IPS DF 6.9 (cell line): ENCODE data around the gene GLTPD2.

ENCODE experiments used
- DNase-seq: peaks from one replicate; pipeline ENCODE4 v3.0.0-alpha.2; 2013; ENCODE audit warnings: low read depth, low spot score
- H3K27ac ChIP-seq: one replicate; pipeline ENCODE4 v1.5.1; 2013; ENCODE audit warnings: low read length, control low read depth
- H3K27me3 ChIP-seq: 2 replicates; pipeline ENCODE4 v1.6.1; 2013; ENCODE audit warnings: mild to moderate bottlenecking, low read length; ENCODE audit not compliant: control insufficient read depth, insufficient read depth
- H3K36me3 ChIP-seq: 2 replicates; pipeline ENCODE4 v1.6.1; 2013; ENCODE audit warnings: low read length; ENCODE audit not compliant: control insufficient read depth, insufficient read depth
- H3K4me1 ChIP-seq: 2 replicates; pipeline ENCODE4 v1.6.1; 2013; ENCODE audit warnings: low read length; ENCODE audit not compliant: control insufficient read depth, insufficient read depth
- H3K4me3 ChIP-seq: 2 replicates; pipeline ENCODE4 v1.5.1; 2013; ENCODE audit warnings: mild to moderate bottlenecking, low read length
- H3K9me3 ChIP-seq: 2 replicates; pipeline ENCODE4 v1.6.1; 2013; ENCODE audit warnings: low read length, inconsistent platforms; ENCODE audit not compliant: control insufficient read depth, insufficient read depth
- WGBS: extraction: QIAGEN DNeasy Blood & Tissue Kit; methylation state at CpG from one replicate; pipeline ENCODE4 v1.1.7; 2013; ENCODE audit warnings: mixed read lengths, missing lambda C conversion rate; ENCODE audit not compliant: insufficient read length, insufficient coverage; 5-methylcytosine and 5-hydroxymethylcytosine counted together

Gene GLTPD2

GRCh38 chr17:4744999-4745969, 43.5 kb upstream of the GLTPD2 start:
- peak; percentile 67 for DNase-seq
- Histone ChIP-seq H3K27ac (no peak overlapping the region), H3K27me3 (peaks cover 10% of the 10 kb centered on the region), H3K4me3 (peak overlapping the region; percentile 51; the same call in 1 of the 2 replicates), H3K9me3 (no peaks in the 10 kb centered on the region), H3K4me1 (no peaks in the 10 kb centered on the region), H3K36me3 (no peaks in the 10 kb centered on the region)
- WGBS = no CpG with 5 or more reads among the region's 51 CpGs

- DNase-seq = no peak
- Histone ChIP-seq H3K4me1 (no peaks in the 10 kb centered on the region), H3K36me3 (no peaks in the 10 kb centered on the region), H3K27ac (no peak overlapping the region), H3K9me3 (no peaks in the 10 kb centered on the region), H3K4me3 (no peak overlapping the region), H3K27me3 (no peaks in the 10 kb centered on the region)
- no CpG with 5 or more reads among the region's 5 CpGs for WGBS
These were observed 40.9 kb upstream of the GLTPD2 start for GRCh38 chr17:4747847-4748246.

- no peak for DNase-seq
- Histone ChIP-seq H3K27me3 (no peaks in the 10 kb centered on the region), H3K4me3 (no peak overlapping the region), H3K4me1 (no peaks in the 10 kb centered on the region), H3K9me3 (no peaks in the 10 kb centered on the region), H3K27ac (no peak overlapping the region), H3K36me3 (no peaks in the 10 kb centered on the region)
- no CpG with 5 or more reads among the region's 4 CpGs for WGBS
These were observed 40.1 kb upstream of the GLTPD2 start for GRCh38 chr17:4748686-4749085.

GRCh38 chr17:4750606-4751005, 38.2 kb upstream of the GLTPD2 start:
- no peak for DNase-seq
- no peak overlapping the region for H3K27ac ChIP-seq
- WGBS = no CpG with 5 or more reads among the region's 3 CpGs

GRCh38 chr17:4751932-4752331, 36.8 kb upstream of the GLTPD2 start:
- no CpG with 5 or more reads among the region's 5 CpGs for WGBS
- DNase-seq = no peak
- H3K4me3 ChIP-seq = no peak overlapping the region
- H3K36me3 ChIP-seq = no peaks in the 10 kb centered on the region
- H3K27ac ChIP-seq = no peak overlapping the region
- H3K4me1 ChIP-seq = no peaks in the 10 kb centered on the region
- H3K27me3 ChIP-seq = no peaks in the 10 kb centered on the region
- no peaks in the 10 kb centered on the region for H3K9me3 ChIP-seq

More at GRCh38 chr17:4750606-4751005, 38.2 kb upstream of the GLTPD2 start:
- no peaks in the 10 kb centered on the region for H3K27me3 ChIP-seq
- H3K4me3 ChIP-seq = no peak overlapping the region
- H3K4me1 ChIP-seq = no peaks in the 10 kb centered on the region
- H3K36me3 ChIP-seq = no peaks in the 10 kb centered on the region
- H3K9me3 ChIP-seq = no peaks in the 10 kb centered on the region

GRCh38 chr17:4753392-4753791, 35.4 kb upstream of the GLTPD2 start:
- no CpG with 5 or more reads among the region's 1 CpG for WGBS

GRCh38 chr17:4759776-4760236, 29.0 kb upstream of the GLTPD2 start:
- H3K27ac ChIP-seq = no peak overlapping the region
- no peaks in the 10 kb centered on the region for H3K36me3 ChIP-seq
- no peak for DNase-seq
- H3K27me3 ChIP-seq = no peaks in the 10 kb centered on the region
- no CpG with 5 or more reads among the region's 10 CpGs for WGBS
- no peaks in the 10 kb centered on the region for H3K9me3 ChIP-seq
- H3K4me3 ChIP-seq = no peak overlapping the region
- no peaks in the 10 kb centered on the region for H3K4me1 ChIP-seq

More at GRCh38 chr17:4753392-4753791, 35.4 kb upstream of the GLTPD2 start:
- Histone ChIP-seq H3K9me3 (no peaks in the 10 kb centered on the region), H3K27ac (no peak overlapping the region), H3K36me3 (no peaks in the 10 kb centered on the region), H3K4me3 (no peak overlapping the region), H3K27me3 (no peaks in the 10 kb centered on the region), H3K4me1 (no peaks in the 10 kb centered on the region)
- DNase-seq = no peak

- no peaks in the 10 kb centered on the region for H3K36me3 ChIP-seq
- H3K9me3 ChIP-seq = no peaks in the 10 kb centered on the region
- DNase-seq = no peak
- no peak overlapping the region for H3K4me3 ChIP-seq
- no peak overlapping the region for H3K27ac ChIP-seq
- H3K27me3 ChIP-seq = no peaks in the 10 kb centered on the region
- no peaks in the 10 kb centered on the region for H3K4me1 ChIP-seq
- WGBS = no CpG with 5 or more reads among the region's 3 CpGs
These were observed 24.2 kb upstream of the GLTPD2 start for GRCh38 chr17:4764595-4764994.

GRCh38 chr17:4766201-4766600, 22.6 kb upstream of the GLTPD2 start:
- H3K36me3 ChIP-seq = no peaks in the 10 kb centered on the region
- WGBS = no CpG with 5 or more reads among the region's 3 CpGs
- no peak for DNase-seq
- no peaks in the 10 kb centered on the region for H3K4me1 ChIP-seq
- no peaks in the 10 kb centered on the region for H3K27me3 ChIP-seq
- H3K9me3 ChIP-seq = no peaks in the 10 kb centered on the region
- H3K27ac ChIP-seq = no peak overlapping the region
- H3K4me3 ChIP-seq = no peak overlapping the region

GRCh38 chr17:4766723-4767122, 22.0 kb upstream of the GLTPD2 start:
- no peaks in the 10 kb centered on the region for H3K4me1 ChIP-seq
- no CpG with 5 or more reads among the region's 9 CpGs for WGBS
- no peaks in the 10 kb centered on the region for H3K36me3 ChIP-seq
- H3K9me3 ChIP-seq = no peaks in the 10 kb centered on the region
- no peak for DNase-seq
- H3K27me3 ChIP-seq = no peaks in the 10 kb centered on the region
- no peak overlapping the region for H3K4me3 ChIP-seq
- no peak overlapping the region for H3K27ac ChIP-seq
